Measurements from ENCODE around the gene CLEC2D. TPM values are rescaled to one million over a fixed set of nuclear protein-coding genes. Genes with fewer than 3 reads are reported as not detected.

Gene CLEC2D
- total and polyA plus RNA-seq, 10 of the 15 experiments (the other 5 are each of a cell fraction or from before 2014, with no cell fraction given), result 4.6 to 29.8 (median 16.0) TPM

GRCh38 chr12:9730591-9730990 lies 61.1 kb downstream of the CLEC2D start:
- RAD21 ChIA-PET (ENCODE audit: unreplicated experiment), result interaction anchor here (1.6 to 2.8 kb wide), 6 partner anchors 9 to 30 kb away, joined by 4 to 16 read pairs (median 8); partner anchors contain the start of gene CD69
- no peak overlapping the region for H2AFZ ChIP-seq (ENCODE audit: control insufficient read depth, low read depth, low read length)
- intact Hi-C loops (cut with micrococcal nuclease; ENCODE audit: unreplicated experiment), result no loop called here

More at GRCh38 chr12:9730591-9730990, 61.1 kb downstream of the CLEC2D start:
- no peaks in the 10 kb centered on the region for H3K36me3 ChIP-seq (ENCODE audit: control insufficient read depth in 2 of 2, insufficient read depth in 2 of 2, low read length in 1 of 2)
- BruUV-seq (replicated peaks), result no TSS peak
- ATAC-seq (peak; percentile 15; the same call in 2 of the 3 replicates), DNase-seq (ENCODE audit: low read depth, low spot score) (no peak), FAIRE-seq (no peak)
- no peaks in the 10 kb centered on the region for H3K9me3 ChIP-seq (replicated peaks; ENCODE audit: control insufficient read depth, insufficient read depth, low read length)
- H3K4me2 ChIP-seq (ENCODE audit: control insufficient read depth, insufficient read depth), result peak overlapping the region; percentile 66; the same call in 1 of the 2 replicates
- ChIA-PET SMC1A (ENCODE audit: uncharacterized antibody, unreplicated experiment) (interaction anchor here (0.9 to 2.1 kb wide), 9 partner anchors 9 to 61 kb away, joined by 3 to 6 read pairs (median 4); partner anchors contain the start of genes CD69 and CLEC2D), CTCF (interaction anchor here (1.1 to 2.8 kb wide), 5 partner anchors 9 to 97 kb away, joined by 3 to 25 read pairs (median 4); no protein-coding TSS in a partner anchor), POLR2A (interaction anchor here (1.2 kb wide), 1 partner anchor 8 kb away, joined by 5 read pairs; no protein-coding TSS in a partner anchor)
- peaks cover 4% of the 10 kb centered on the region; the same call in 1 of the 2 replicates for H3K4me1 ChIP-seq (ENCODE audit: control insufficient read depth, insufficient read depth, low read length)
- H3K79me2 ChIP-seq (ENCODE audit: control insufficient read depth, insufficient read depth, low read length), result peaks cover 80% of the 10 kb centered on the region
- no peaks in the 10 kb centered on the region for H3K27me3 ChIP-seq (replicated peaks in 1 of 2; ENCODE audit: control insufficient read depth in 2 of 2, insufficient read depth in 2 of 2, low read length in 1 of 2)
- peak overlapping the region; percentile 84 for H3K27ac ChIP-seq (ENCODE audit: control insufficient read depth, insufficient read depth)
- H3K9ac ChIP-seq (ENCODE audit: control insufficient read depth, insufficient read depth, low read length), result peak overlapping the region; percentile 82
- peak overlapping the region; percentile 80 for H3K4me3 ChIP-seq
- peak; percentile 70; the same call in 1 of the 2 replicates for TF ChIP-seq MLLT1 (IDR thresholded peaks at IDR 0.05)
- peak; percentile 68; the same call in 1 of the 2 replicates for TF ChIP-seq YY1 (IDR thresholded peaks at IDR 0.05; ENCODE audit: low read depth, low read length)
- TF ChIP-seq POLR2AphosphoS5 (IDR thresholded peaks at IDR 0.05; ENCODE audit: low read length), result peak; percentile 53; the same call in 1 of the 2 replicates
- peak; percentile 47; the same call in 1 of the 2 replicates for TF ChIP-seq POLR2A (IDR thresholded peaks at IDR 0.05; ENCODE audit: low read depth, low read length)
- peak in 1 of 2 experiments; percentile 53; a peak in 1 of 4 replicates for TF ChIP-seq BHLHE40 (IDR thresholded peaks at IDR 0.05; ENCODE audit: borderline replicate concordance in 1 of 2, low read depth in 2 of 2, low read length in 1 of 2)
- peak; percentile 62; the same call in 1 of the 2 replicates for TF ChIP-seq TAF1 (IDR thresholded peaks at IDR 0.05; ENCODE audit: borderline replicate concordance, low read depth, low read length)
- 0 out of 2 replicates have a peak, but pooled peaks have one; percentile 42 for TF ChIP-seq ZNF687 (IDR thresholded peaks at IDR 0.05)
- no peak for TF ChIP-seq FOXM1 (IDR thresholded peaks at IDR 0.05; ENCODE audit: low read depth, low read length)
- TF ChIP-seq ATF7 (IDR thresholded peaks at IDR 0.05; ENCODE audit: low read depth), result 0 out of 2 replicates have a peak, but pooled peaks have one; percentile 39
- no peak for TF ChIP-seq SKIL (IDR thresholded peaks at IDR 0.05; ENCODE audit: low read depth, poor library complexity, severe bottlenecking)
- no peaks in the 10 kb centered on the region for H4K20me1 ChIP-seq (ENCODE audit: control insufficient read depth, insufficient read depth)
- in situ Hi-C loops (cut with MboI), result loop anchor here (5.0 kb wide), 1 partner anchor 83 kb away; no protein-coding TSS in a partner anchor
- 0% methylated on average over 6 of the region's 6 CpGs for WGBS (ENCODE audit: insufficient coverage, insufficient replicate concordance, low lambda C conversion rate, missing lambda C conversion rate)

Measured in GM12878 (cell line).